Gastroesophageal sphincter (tissue), 4 donors: Measurements from ENCODE around the gene PLEKHO1. TPM values are rescaled to one million over a fixed set of nuclear protein-coding genes. Genes with fewer than 3 reads are reported as not detected.

ENCODE experiments used
- ATAC-seq: fragments of 150-250 bp; one replicate; pipeline ENCODE4 v1.9.1; 2016; ENCODE audit warnings: mild to moderate bottlenecking, moderate library complexity
- H3K27ac ChIP-seq, 4 donors: fragments of 200-600 bp; sonication (generic) in 3 of 4; 1 replicate in 3 of 4; 2 replicates in 1 of 4; pipeline ENCODE4 v1.5.1; 2016 to 2019
- H3K27me3 ChIP-seq: fragments of 200-600 bp; sonication (generic); one replicate; pipeline ENCODE4 v1.5.1; 2019
- H3K36me3 ChIP-seq, 2 donors: fragments of 200-600 bp; sonication (generic); one replicate each; pipeline ENCODE4 v1.5.1; 2019; ENCODE audit warnings: control low read depth in 1 of 2
- H3K4me1 ChIP-seq, 3 donors: fragments of 200-600 bp; sonication (generic); 1 replicate in 2 of 3; 2 replicates in 1 of 3; pipeline ENCODE4 v1.5.1; 2016 to 2019; ENCODE audit warnings: control low read depth in 2 of 3
- H3K4me3 ChIP-seq, 2 donors: fragments of 200-600 bp; sonication (generic); one replicate each; pipeline ENCODE4 v1.5.1; 2019; ENCODE audit warnings: mild to moderate bottlenecking in 1 of 2, moderate library complexity in 1 of 2
- H3K9me3 ChIP-seq, 3 donors: fragments of 200-600 bp; sonication (generic); one replicate each; pipeline ENCODE4 v1.5.1; 2017 to 2019; ENCODE audit warnings: control low read depth in 2 of 3
- EP300 ChIP-seq: sonication (generic); formaldehyde crosslinking; IDR thresholded peaks from one replicate; pipeline ENCODE4 v1.6.1; 2017; ENCODE audit warnings: antibody characterized with exemption, mild to moderate bottlenecking
- POLR2A ChIP-seq, 2 donors: fragments of 450-650 bp; IDR thresholded peaks; one replicate each; pipeline ENCODE4 v1.6.1; 2017; ENCODE audit warnings: antibody characterized with exemption in 2 of 2, mild to moderate bottlenecking in 2 of 2, moderate library complexity in 1 of 2
- POLR2AphosphoS5 ChIP-seq: sonication (generic); formaldehyde crosslinking; IDR thresholded peaks from one replicate; pipeline ENCODE4 v1.6.1; 2017; ENCODE audit warnings: antibody characterized with exemption
- WGBS, 2 donors: methylation state at CpG; one replicate each; pipeline ENCODE4 v1.1.5; 2018; ENCODE audit warnings: low coverage in 1 of 2; 5-methylcytosine and 5-hydroxymethylcytosine counted together
- total RNA-seq, 4 donors: library from RNA; depleted of rRNA; stranded (reverse); fragments of >200 nt; gene quantifications; one replicate each; pipeline ENCODE4 v1.1.0, GENCODE V29; 2016
- TF ChIP-seq, protein P1 (sequence below), 4 experiments: fragments of 200-600 bp in 2 of 4; fragments of 450-650 bp in 2 of 4; sonication (generic) in 1 of 4; IDR thresholded peaks; one replicate each; pipeline ENCODE4 v1.5.1; 2017 to 2019; ENCODE audit warnings: antibody characterized with exemption in 4 of 4, mild to moderate bottlenecking in 2 of 4, moderate library complexity in 2 of 4

Gene PLEKHO1, protein sequence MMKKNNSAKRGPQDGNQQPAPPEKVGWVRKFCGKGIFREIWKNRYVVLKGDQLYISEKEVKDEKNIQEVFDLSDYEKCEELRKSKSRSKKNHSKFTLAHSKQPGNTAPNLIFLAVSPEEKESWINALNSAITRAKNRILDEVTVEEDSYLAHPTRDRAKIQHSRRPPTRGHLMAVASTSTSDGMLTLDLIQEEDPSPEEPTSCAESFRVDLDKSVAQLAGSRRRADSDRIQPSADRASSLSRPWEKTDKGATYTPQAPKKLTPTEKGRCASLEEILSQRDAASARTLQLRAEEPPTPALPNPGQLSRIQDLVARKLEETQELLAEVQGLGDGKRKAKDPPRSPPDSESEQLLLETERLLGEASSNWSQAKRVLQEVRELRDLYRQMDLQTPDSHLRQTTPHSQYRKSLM
- total RNA-seq, result 100 to 1,000 TPM; 217 to 358 (median 228) TPM

DNA sequence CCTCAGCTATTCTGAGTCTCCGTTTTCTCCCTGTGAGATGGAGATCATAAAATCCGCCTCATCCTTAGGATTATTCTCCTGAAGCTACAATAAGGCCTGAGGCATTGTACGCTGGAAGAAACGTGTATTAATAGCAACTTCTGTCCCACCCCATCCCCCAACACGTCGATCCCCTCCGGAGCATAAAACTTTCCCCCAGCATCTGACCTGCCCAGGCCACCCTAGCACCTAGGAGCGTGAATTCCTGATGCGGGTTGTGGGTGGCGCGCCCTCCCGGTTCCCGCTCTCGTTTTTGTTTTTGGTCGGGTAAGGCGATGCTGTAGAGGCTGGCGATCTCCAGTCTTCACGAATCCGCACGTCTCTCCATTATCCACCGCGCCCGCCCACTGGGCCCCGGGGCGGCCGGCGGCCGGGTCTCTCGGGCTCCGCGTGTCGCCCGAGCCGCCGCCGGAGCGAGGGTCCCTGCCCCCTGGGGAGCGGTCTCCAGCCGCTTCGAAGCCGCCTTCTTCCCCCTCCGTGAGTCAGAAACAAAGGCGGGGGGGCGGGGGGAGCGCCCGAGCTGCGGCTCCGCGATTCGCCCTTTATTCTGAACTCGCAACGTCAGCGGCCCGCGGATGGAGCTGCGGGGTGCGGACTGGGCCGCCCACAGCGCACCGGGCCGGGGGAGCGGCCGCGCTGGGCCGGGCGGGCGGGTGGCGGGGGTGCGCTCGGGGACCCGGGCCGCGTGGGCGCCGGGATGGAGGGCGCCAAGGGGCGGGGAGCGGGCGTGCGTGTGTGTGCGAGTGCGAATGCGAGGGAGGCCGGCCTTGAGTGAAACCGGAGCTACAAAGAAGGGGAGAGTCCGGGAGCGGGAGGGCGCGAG, at the start of gene PLEKHO1:
Gene PLEKHO1, plus strand, starts transcription at position 646 of the 862 bp plus-strand sequence. CDS start 342 bp downstream, outside the sequence.
- peak; percentile 86 to 93 for TF ChIP-seq POLR2A (IDR thresholded peaks at IDR 0.05)
- no peak for TF ChIP-seq EP300
- peak; percentile 78 for TF ChIP-seq POLR2AphosphoS5
- TF ChIP-seq, protein P1, sequence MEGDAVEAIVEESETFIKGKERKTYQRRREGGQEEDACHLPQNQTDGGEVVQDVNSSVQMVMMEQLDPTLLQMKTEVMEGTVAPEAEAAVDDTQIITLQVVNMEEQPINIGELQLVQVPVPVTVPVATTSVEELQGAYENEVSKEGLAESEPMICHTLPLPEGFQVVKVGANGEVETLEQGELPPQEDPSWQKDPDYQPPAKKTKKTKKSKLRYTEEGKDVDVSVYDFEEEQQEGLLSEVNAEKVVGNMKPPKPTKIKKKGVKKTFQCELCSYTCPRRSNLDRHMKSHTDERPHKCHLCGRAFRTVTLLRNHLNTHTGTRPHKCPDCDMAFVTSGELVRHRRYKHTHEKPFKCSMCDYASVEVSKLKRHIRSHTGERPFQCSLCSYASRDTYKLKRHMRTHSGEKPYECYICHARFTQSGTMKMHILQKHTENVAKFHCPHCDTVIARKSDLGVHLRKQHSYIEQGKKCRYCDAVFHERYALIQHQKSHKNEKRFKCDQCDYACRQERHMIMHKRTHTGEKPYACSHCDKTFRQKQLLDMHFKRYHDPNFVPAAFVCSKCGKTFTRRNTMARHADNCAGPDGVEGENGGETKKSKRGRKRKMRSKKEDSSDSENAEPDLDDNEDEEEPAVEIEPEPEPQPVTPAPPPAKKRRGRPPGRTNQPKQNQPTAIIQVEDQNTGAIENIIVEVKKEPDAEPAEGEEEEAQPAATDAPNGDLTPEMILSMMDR (IDR thresholded peaks at IDR 0.05), result peak in 1 of 4 experiments; percentile 21
- peak within 1 kb of the TSS; percentile 62 to 92 for H3K4me3 ChIP-seq
- H3K36me3 ChIP-seq, result peaks cover 0 to 23% of the 10 kb centered on the region in 2 donors
- H3K27ac ChIP-seq, result peak within 1 kb of the TSS; percentile 97 to 99 (median 98)
- H3K27me3 ChIP-seq, result no peaks in the 10 kb centered on the region
- H3K4me1 ChIP-seq, result peaks cover 4 to 60% (median 18%) of the 10 kb centered on the region in 3 donors
- whole genome bisulfite sequencing, 2 donors, result 0 to 2% methylated on average over 5 to 19 of the region's 89 CpGs
- no peaks in the 10 kb centered on the region for H3K9me3 ChIP-seq
- peak; percentile 87 for ATAC-seq

DNA sequence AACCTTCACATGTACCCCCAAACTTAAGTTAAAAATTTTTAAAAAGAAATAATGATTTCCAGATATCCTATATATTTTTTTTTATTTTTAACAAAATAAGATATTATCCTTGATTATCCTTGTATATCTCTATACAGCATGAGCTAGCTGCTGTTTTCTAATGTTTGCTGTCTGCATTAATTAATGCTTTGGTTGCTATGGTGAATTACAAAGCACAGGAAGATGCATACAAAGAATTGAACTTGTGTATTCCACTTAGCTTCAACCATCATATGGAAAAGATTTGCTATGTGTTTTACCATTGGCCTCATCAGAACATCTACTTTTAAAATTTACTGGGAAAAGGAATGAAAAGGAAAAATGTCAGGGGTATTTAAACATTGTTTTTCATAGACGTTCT, 46.7 kb upstream of the PLEKHO1 start:
- H3K27ac ChIP-seq, result no peak overlapping the region
- H3K4me1 ChIP-seq, result no peaks in the 10 kb centered on the region
- H3K4me3 ChIP-seq, result no peak overlapping the region
- no peaks in the 10 kb centered on the region for H3K9me3 ChIP-seq
- WGBS, 2 donors, result 37 to 45% methylated on average over 1 of the region's 1 CpG
- H3K36me3 ChIP-seq, result peaks cover 0 to 24% of the 10 kb centered on the region in 2 donors
- no peak for TF ChIP-seq POLR2AphosphoS5
- TF ChIP-seq, protein P1 (IDR thresholded peaks at IDR 0.05), result no peak
- TF ChIP-seq POLR2A (IDR thresholded peaks at IDR 0.05), result no peak
- TF ChIP-seq EP300, result no peak
- no peak for ATAC-seq
- H3K27me3 ChIP-seq, result no peaks in the 10 kb centered on the region

DNA sequence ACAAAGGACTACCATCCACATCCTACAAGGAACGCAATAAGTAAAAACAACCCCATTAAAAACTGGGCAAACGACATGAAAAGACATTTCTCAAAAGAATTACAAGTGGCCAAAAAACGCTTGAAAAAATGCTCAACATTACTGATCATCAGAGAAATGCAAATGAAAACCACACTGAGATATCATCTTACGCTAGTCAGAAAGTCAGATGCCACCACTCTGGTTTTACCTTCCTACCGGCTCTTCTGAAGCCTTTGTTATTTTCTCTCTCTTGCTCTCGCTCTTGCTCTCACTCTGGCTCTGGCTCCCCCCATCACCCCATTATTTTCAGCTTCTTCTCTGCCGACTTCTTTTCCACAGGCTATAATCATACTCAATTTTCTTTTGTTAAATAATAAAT, 43.4 kb upstream of the PLEKHO1 start:
- no peak overlapping the region for H3K4me3 ChIP-seq
- WGBS, 2 donors, result 86 to 87% methylated on average over 6 to 7 of the region's 7 CpGs
- no peak for TF ChIP-seq POLR2AphosphoS5
- TF ChIP-seq EP300, result no peak
- TF ChIP-seq POLR2A (IDR thresholded peaks at IDR 0.05), result no peak
- H3K36me3 ChIP-seq, result no peaks in the 10 kb centered on the region
- H3K27ac ChIP-seq, result no peak overlapping the region
- no peak for ATAC-seq
- H3K9me3 ChIP-seq, result no peaks in the 10 kb centered on the region
- no peaks in the 10 kb centered on the region for H3K27me3 ChIP-seq
- peaks cover 0 to 18% (median 0%) of the 10 kb centered on the region in 3 donors for H3K4me1 ChIP-seq

DNA sequence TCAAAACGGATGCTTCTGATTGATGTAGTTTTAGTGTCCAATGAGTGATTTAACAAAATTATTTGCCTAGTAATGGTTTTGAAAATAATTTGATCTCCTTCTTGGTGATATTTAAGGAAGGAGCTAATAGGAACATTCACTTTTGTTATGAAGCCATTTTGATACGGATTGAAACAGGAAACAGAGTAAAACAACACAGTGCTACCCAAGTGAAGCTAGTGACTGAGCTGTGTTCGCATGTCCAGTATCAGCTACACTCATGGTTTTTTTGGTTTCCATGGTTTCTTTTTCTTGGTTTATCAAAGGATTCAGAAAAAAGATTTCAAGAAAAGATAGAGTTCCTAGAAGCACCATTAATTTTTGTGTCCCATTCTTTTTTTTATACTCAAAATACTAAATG, 40.1 kb upstream of the PLEKHO1 start:
- TF ChIP-seq POLR2AphosphoS5, result no peak
- TF ChIP-seq EP300, result no peak
- no peaks in the 10 kb centered on the region for H3K27me3 ChIP-seq
- H3K4me1 ChIP-seq, result peaks cover 0 to 23% (median 0%) of the 10 kb centered on the region in 3 donors
- no peak overlapping the region for H3K4me3 ChIP-seq
- peak overlapping the region in 2 of 4 donors; percentile 57 to 66 for H3K27ac ChIP-seq
- no peaks in the 10 kb centered on the region for H3K9me3 ChIP-seq
- no peak for ATAC-seq
- WGBS, 2 donors, result 67 to 85% methylated on average over 3 of the region's 3 CpGs
- peaks cover 0 to 13% of the 10 kb centered on the region in 2 donors for H3K36me3 ChIP-seq

DNA sequence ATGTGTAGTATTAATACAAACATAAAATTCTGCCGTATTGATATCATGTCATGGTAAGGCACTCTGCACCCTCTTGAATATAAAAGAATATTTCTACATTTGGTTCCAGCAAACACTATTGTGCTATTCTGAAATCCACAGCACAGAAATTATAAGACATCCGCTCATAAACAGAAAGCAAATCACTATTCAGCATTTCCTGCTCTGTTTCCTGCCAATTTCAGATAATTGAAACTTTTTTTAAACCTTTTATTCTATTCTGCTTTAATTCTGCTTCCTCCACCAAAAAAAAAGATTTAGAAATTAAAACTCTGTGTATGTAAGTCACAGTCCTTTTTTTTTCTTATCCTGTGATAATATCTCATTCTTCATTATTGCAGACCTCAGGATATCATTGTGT, 39.6 kb upstream of the PLEKHO1 start:
- no peak for TF ChIP-seq EP300
- no peak for TF ChIP-seq POLR2AphosphoS5
- TF ChIP-seq, protein P1 (IDR thresholded peaks at IDR 0.05), result no peak
- TF ChIP-seq POLR2A (IDR thresholded peaks at IDR 0.05), result no peak
- H3K27me3 ChIP-seq, result no peaks in the 10 kb centered on the region
- H3K4me1 ChIP-seq, result peaks cover 0 to 23% (median 0%) of the 10 kb centered on the region in 3 donors
- 63 to 69% methylated on average over 2 of the region's 2 CpGs for WGBS, 2 donors
- H3K9me3 ChIP-seq, result peaks cover 0 to 2% (median 0%) of the 10 kb centered on the region in 3 donors
- H3K36me3 ChIP-seq, result peaks cover 0 to 17% of the 10 kb centered on the region in 2 donors
- H3K4me3 ChIP-seq, result no peak overlapping the region
- H3K27ac ChIP-seq, result peak overlapping the region; percentile 34 to 66 (median 52)
- no peak for ATAC-seq
